SH-SY5Y (cell line): Measurements from ENCODE around the gene KIFC3.

Source experiments
- GATA2 ChIP-seq: IDR thresholded peaks from 2 replicates; pipeline ENCODE4 v1.6.1; 2011; ENCODE audit warnings: mild to moderate bottlenecking, low read depth, low read length
- GATA3 ChIP-seq: IDR thresholded peaks from 2 replicates; pipeline ENCODE4 v1.6.1; 2011; ENCODE audit warnings: low read depth, mild to moderate bottlenecking, low read length, moderate library complexity

DNA sequence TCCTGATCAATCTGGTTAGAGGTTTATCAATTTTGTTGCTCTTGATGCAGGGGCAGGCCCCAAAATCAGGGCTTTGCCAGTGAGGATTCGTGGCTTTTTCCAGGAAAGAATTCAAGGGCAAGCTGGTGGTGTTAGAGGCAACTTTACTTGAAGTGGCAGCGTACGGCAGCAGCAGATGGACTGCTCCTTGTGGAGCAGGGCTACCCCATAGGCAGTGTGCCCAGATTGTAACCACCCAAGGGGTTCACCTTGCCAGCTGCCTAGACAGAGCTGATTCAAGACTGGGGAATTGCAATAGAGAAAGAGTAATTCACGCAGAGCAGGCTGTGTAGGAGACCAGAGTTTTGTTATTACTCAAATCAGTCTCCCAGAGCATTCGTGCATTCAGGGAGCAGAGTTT, 90.9 kb downstream of the KIFC3 start:
- no peak for TF ChIP-seq GATA3
- no peak for TF ChIP-seq GATA2
